Activated T-cell treated with anti-CD3 and anti-CD28 coated beads, Interleukin-2, amount 50 U/mL, for 72 hours (primary cell): ENCODE data around the gene CSNK2A2. TPM values are rescaled to one million over a fixed set of nuclear protein-coding genes. Genes with fewer than 3 reads are reported as not detected.

ENCODE experiments used
- ATAC-seq, 2 donors: fragments of 150-1000 bp; cut with Tn5 transposase; replicated peaks in 1 of 2; 2 replicates each; pipeline ENCODE4 v1.10.0; 2021; ENCODE audit warnings: moderate library complexity in 2 of 2, mild to moderate bottlenecking in 1 of 2
- DNase-seq, 2 donors: peaks; one replicate each; pipeline ENCODE4 v3.0.0; 2021 to 2022; ENCODE audit warnings: mixed read lengths in 1 of 2
- H3K27ac Mint-ChIP-seq: one replicate; pipeline ENCODE4 v1.8.0; 2022; ENCODE audit warnings: mild to moderate bottlenecking, moderate library complexity, mixed read lengths
- H3K27me3 Mint-ChIP-seq: one replicate; pipeline ENCODE4 v1.8.0; 2022; ENCODE audit warnings: low read depth, mixed read lengths
- H3K36me3 Mint-ChIP-seq, 2 donors: one replicate each; pipeline ENCODE4 v1.8.0; 2022; ENCODE audit warnings: mixed read lengths in 2 of 2, mild to moderate bottlenecking in 1 of 2; ENCODE audit not compliant: insufficient read depth in 2 of 2
- H3K4me1 Mint-ChIP-seq: one replicate; pipeline ENCODE4 v1.8.0; 2022; ENCODE audit warnings: low read depth, mixed read lengths
- H3K4me3 Mint-ChIP-seq, 2 donors: one replicate each; pipeline ENCODE4 v1.8.0; 2022; ENCODE audit warnings: mild to moderate bottlenecking in 2 of 2, mixed read lengths in 2 of 2, moderate library complexity in 2 of 2
- H3K9me3 Mint-ChIP-seq, 2 donors: one replicate each; pipeline ENCODE4 v1.8.0; 2022; ENCODE audit warnings: mixed read lengths in 2 of 2
- total RNA-seq, 2 donors: library from RNA; stranded (reverse); gene quantifications; one replicate each; pipeline ENCODE4 v1.2.3, GENCODE V29; 2022

CSNK2A2 gene
- total RNA-seq, 2 donors from 2014 or later: 121 to 133 TPM

DNA sequence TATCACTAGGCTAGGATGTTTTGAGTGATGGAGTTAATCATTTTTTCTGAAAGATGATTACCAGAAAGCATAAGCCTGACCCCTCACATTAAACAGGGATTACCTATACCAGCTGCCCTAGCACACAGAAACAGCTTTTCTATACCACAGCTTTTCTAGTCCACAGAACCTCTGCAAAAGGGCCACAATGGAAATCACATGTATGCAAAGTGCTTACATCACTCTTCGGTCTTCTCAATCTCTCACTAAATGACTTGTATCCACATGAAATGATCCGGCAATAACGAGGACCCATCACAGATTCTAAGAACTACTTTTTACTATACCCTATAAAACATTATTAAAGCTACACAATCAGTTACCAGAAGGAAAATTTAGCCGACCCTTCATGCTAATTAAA is 2.6 kb downstream of the CSNK2A2 start:
- H3K27ac Mint-ChIP-seq: peak overlapping the region; percentile 49
- peaks cover 16% of the 10 kb centered on the region for H3K27me3 Mint-ChIP-seq
- DNase-seq (no peak), ATAC-seq (no peak)
- H3K4me1 Mint-ChIP-seq: peaks cover 51% of the 10 kb centered on the region
- H3K36me3 Mint-ChIP-seq: peaks cover 7 to 33% of the 10 kb centered on the region in 2 donors
- no peaks in the 10 kb centered on the region for H3K9me3 Mint-ChIP-seq
- peak overlapping the region in 1 of 2 donors; percentile 5 for H3K4me3 Mint-ChIP-seq

DNA sequence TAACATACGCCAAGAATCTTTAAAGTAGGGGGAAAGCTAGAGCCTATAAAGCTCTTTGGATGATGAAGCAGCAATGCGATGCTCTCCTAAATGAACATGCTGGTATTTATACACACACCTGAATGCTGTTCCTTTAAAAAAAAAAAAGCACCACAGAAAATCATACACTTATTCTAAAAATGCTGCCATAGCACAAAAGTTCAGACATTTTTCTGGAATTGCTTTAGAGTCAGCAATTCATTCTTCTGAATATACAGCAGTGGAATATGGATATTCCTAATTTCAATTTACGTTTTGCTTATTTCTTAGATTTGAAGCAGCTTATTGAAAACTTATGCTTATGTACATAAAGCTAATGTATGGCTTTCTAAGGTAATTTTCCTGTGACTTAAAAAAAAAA is 3.1 kb downstream of the CSNK2A2 start:
- H3K4me1 Mint-ChIP-seq: peaks cover 56% of the 10 kb centered on the region
- H3K36me3 Mint-ChIP-seq: peaks cover 7 to 35% of the 10 kb centered on the region in 2 donors

DNA sequence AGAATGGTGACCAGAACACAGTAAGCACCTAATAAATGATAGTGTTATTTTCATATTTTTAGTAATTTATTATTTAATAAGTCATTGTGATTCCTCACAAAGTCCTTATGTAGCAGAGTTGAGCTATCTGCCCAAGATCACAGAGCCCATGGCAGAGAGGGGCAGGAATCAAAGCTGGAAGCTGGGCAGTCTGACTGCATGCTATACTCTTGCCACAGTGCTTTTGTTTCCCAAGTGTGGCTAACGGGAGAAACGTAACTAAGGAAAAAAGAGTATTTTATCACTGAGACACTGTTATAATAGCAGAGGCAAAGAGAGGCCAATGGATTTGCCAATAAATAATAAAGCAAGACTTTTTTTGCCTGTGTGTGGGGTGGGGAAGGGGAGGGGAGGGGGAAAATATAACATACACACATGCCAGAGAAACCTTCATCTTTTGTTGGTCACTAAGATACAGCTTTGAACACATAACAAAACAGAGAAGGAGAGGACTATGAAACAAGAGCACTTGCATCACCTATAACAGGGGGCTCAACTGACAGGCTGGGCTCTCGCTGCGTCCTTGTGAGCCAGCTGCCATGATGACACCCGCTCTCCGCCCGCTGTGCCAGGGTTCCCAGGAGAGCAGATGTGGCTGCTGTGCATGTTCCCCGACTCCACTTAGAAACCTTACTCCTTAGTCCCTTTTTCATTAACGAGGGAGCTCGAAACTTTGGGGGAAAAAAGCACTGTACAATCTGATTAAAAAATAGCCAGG is 10.1 kb downstream of the CSNK2A2 start:
- H3K4me3 Mint-ChIP-seq: no peak overlapping the region
- no peak for DNase-seq
- H3K27me3 Mint-ChIP-seq: no peaks in the 10 kb centered on the region
- ATAC-seq: no peak
- peaks cover 10 to 40% of the 10 kb centered on the region in 2 donors for H3K36me3 Mint-ChIP-seq
- peaks cover 23% of the 10 kb centered on the region for H3K4me1 Mint-ChIP-seq
- H3K27ac Mint-ChIP-seq: no peak overlapping the region
- H3K9me3 Mint-ChIP-seq: no peaks in the 10 kb centered on the region

More for the DNA sequence above, 3.1 kb downstream of the CSNK2A2 start:
- Mint-ChIP-seq H3K27me3 (peaks cover 10% of the 10 kb centered on the region), H3K9me3 (no peaks in the 10 kb centered on the region), H3K27ac (peak overlapping the region; percentile 65), H3K4me3 (no peak overlapping the region)
- ATAC-seq (no peak), DNase-seq (no peak)

DNA sequence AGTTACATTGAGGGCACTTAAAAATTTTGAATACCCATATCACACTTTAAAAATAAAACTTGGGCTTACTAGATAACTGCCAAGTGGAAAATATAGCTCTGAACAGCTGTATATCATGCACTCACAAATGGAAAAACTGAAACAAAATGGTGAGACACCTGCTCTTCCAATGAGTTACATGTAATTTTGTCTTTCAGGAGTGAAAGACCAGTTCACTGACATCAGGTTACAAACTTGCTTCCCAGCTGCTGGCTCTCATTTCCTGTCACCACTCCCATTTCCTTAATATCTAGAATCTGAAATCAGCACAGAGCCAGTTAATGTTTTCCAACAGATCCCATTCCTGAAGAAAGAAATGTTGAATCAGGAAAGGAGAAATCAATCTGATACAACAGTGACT is 10.8 kb downstream of the CSNK2A2 start:
- H3K27ac Mint-ChIP-seq: peak overlapping the region; percentile 85
- no peaks in the 10 kb centered on the region for H3K27me3 Mint-ChIP-seq
- H3K9me3 Mint-ChIP-seq: no peaks in the 10 kb centered on the region
- H3K4me1 Mint-ChIP-seq: peaks cover 22% of the 10 kb centered on the region
- H3K36me3 Mint-ChIP-seq: peaks cover 13 to 38% of the 10 kb centered on the region in 2 donors
- ATAC-seq: no peak
- no peak for DNase-seq
- no peak overlapping the region for H3K4me3 Mint-ChIP-seq

DNA sequence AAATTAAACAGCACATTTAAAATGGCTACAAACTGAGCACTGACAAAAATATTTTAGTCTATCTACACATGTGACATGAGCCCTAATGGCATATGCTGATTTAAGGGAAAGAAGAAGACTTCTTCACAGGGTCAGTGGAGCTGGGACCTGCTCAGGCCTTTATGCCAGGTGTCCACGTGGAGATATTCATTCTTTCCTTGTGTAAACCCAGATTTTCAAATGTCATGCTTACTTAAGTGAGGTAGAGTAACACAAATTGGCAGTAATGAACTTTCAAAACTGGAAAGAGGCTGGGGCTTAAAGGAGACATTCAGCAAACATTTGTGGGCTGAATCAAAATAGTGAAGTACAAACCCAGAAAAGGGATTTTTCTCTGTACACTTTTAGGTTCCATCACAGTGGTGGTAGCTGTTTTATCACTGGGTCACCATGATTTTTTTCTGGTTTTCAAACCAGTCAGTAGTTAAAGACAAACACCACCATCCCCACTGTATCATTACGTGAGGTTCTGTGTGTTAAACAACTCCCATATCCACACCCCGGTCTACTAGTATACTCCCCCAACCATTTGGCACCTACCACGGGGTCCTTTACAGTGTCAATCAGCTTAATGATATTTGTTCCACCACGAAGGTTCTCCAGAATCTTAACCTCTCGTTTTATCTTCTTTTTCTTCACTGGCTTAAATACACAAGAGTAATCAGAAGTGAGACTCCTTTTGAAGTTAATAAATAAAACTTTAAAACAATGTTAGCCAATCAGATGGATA is 11.5 kb downstream of the CSNK2A2 start:
- ATAC-seq: no peak
- H3K36me3 Mint-ChIP-seq: peaks cover 13 to 40% of the 10 kb centered on the region in 2 donors

DNA sequence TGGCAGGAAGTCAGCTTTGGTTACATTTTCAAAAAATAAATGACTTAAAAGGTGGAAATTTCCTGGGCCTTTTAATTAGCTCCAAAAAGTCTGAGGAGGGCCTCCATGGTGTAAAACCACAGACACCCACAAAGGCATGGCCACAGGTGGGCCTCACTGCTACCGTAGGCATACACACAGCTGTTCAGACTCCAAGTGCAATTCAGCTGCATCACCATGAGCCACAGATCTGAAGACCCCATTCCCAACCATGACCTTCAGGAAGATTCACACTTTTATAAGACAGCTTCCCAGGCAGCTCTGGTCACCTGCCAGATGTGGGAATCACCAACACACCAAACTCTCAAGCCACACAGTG is 20.6 kb downstream of the CSNK2A2 start:
- H3K36me3 Mint-ChIP-seq: peaks cover 14 to 47% of the 10 kb centered on the region in 2 donors
- H3K4me3 Mint-ChIP-seq: peak overlapping the region; percentile 42 to 43
- H3K27me3 Mint-ChIP-seq: no peaks in the 10 kb centered on the region
- DNase-seq: peak; percentile 15 to 16
- peak; percentile 67 to 77 for ATAC-seq
- H3K4me1 Mint-ChIP-seq: peaks cover 50% of the 10 kb centered on the region
- H3K27ac Mint-ChIP-seq: peak overlapping the region; percentile 91
- no peaks in the 10 kb centered on the region for H3K9me3 Mint-ChIP-seq

More for the DNA sequence above, 11.5 kb downstream of the CSNK2A2 start:
- no peak for DNase-seq
- Mint-ChIP-seq H3K4me1 (peaks cover 23% of the 10 kb centered on the region), H3K9me3 (no peaks in the 10 kb centered on the region), H3K27me3 (no peaks in the 10 kb centered on the region), H3K27ac (peak overlapping the region; percentile 85), H3K4me3 (no peak overlapping the region)

DNA sequence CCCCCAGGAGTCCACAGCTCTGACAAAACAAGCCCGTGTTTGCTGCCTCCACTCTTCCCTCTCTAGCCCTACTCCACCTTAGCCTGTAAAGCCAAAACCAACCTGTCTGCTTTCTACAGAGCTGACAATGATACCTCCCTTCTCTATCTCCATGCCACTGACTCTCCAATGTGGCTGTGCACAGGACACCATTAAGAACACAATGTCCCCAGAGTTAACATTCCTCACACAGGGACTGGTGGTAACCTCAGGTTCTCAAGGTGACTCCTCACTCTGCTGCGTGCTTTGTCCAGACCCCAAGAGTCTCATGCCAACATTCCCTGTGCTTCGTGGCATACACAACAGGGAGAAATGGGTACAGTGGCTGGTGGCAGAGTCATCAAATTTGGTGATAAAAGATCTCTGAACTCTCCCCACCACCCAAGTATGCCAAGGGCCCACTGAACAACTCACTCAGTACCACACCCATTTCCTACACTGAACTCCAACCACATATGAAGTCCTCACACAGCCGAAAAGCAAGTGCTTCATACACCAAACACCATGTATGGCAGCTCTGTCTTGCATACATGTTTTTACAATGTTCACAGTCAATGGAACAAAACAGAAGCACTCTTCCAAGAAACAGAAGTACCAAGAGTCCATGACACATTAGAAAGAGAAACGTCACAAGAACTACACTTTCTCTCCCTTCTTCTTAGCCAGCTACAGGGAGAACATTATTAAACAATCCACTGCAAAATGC is 21.1 kb downstream of the CSNK2A2 start:
- Mint-ChIP-seq H3K9me3 (no peaks in the 10 kb centered on the region), H3K4me1 (peaks cover 47% of the 10 kb centered on the region), H3K27me3 (no peaks in the 10 kb centered on the region), H3K36me3 (peaks cover 14 to 45% of the 10 kb centered on the region in 2 donors), H3K4me3 (peak overlapping the region; percentile 42 to 43), H3K27ac (peak overlapping the region; percentile 91)
- ATAC-seq: peak; percentile 87
- DNase-seq: no peak

DNA sequence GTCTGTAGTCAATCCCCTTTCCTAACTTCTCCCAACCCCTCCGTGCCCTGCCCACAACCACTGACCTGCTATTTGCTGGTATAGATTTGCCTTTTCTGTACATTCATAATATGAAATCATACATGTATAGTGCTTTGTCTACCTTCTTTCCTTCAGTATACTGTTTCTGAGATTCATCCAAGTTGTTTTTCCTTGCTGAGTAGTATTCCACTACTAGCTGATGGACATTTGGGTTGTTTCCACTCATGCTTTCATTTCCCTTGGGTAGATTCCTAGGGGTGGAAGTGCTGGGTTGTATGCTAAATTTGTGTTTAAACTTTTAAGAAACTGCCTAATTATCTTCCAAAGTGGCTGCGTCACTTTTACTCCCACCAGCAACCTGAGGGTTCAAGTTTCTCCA is 27.7 kb downstream of the CSNK2A2 start:
- DNase-seq: no peak
- Mint-ChIP-seq H3K4me1 (peaks cover 7% of the 10 kb centered on the region), H3K9me3 (no peaks in the 10 kb centered on the region), H3K27me3 (no peaks in the 10 kb centered on the region), H3K4me3 (no peak overlapping the region), H3K27ac (no peak overlapping the region), H3K36me3 (peaks cover 5 to 14% of the 10 kb centered on the region in 2 donors)
- no peak for ATAC-seq

DNA sequence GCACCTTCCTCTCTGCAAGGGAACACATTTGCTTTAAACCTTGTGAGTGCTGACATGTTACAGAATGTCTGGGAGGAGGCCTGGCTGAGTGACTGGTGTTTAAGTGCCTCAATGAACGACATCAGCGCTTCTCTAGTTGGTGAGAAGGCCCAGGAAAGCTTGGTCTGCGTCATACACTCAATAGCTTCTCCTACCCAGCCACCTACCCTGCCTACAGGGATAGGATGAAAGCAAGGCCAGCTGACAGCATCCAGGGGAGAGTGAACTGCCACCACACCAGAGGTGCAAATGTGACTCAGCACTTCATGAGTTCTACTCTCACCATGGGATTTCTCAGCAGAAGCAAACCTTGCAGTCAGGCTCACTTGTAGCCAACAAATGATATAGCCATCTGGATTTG is 37.1 kb downstream of the CSNK2A2 start:
- Mint-ChIP-seq H3K4me1 (peaks cover 2% of the 10 kb centered on the region), H3K27ac (peak overlapping the region; percentile 0), H3K4me3 (no peak overlapping the region), H3K27me3 (no peaks in the 10 kb centered on the region), H3K9me3 (no peaks in the 10 kb centered on the region), H3K36me3 (peaks cover 3 to 12% of the 10 kb centered on the region in 2 donors)
- ATAC-seq: peak in 1 of 2 donors; percentile 73
- no peak for DNase-seq

DNA sequence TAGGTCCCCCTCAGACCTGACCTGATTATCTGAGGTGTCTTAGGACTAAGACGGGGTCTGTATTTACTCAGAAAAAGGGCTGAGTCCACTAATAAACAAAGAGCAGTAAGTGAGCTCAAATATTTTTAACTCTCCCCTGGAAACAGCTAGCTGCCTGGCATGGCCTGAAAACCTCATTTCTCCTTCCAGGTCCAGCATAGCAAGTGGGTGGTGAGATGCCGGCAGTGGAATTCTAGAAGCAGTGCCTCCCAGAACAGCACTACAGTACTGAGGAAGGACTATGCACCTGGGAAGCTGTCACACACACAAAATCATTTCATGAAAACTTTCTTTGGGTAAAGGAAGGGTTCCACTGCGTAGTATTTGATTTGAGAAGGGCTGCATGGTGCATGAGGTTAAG is 39.2 kb downstream of the CSNK2A2 start:
- DNase-seq (no peak), ATAC-seq (no peak)
- Mint-ChIP-seq H3K27me3 (no peaks in the 10 kb centered on the region), H3K27ac (no peak overlapping the region), H3K36me3 (peaks cover 3 to 9% of the 10 kb centered on the region in 2 donors), H3K4me3 (no peak overlapping the region), H3K4me1 (peaks cover 4% of the 10 kb centered on the region), H3K9me3 (no peaks in the 10 kb centered on the region)

DNA sequence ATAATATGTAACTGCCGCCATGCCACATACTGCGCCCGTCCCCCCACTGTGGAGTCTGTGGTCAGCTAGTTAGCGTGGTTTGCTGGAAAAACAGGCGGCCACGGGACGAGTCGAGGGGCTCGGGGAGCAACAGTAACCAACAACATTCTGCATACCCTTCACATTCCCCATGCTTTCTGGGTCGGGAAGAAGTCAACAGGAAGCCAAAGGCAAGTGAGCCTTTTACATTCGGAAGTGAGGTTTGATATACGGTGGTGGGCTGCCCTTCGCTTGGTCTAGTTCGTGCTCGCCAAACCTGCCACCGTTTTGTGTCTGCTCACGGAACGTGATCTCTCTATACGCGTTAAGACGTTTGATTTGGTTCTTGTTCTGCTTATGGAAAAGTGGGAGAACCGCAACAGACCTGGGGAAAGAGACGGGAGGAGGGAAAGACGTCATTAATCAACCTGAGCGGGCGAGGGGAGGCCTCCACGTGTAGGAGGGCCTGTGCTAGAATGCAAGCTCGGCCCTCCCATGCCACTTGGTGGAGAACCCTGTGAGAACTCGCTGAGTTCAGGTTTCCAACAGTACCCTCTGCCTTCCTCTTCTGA is 39.9 kb downstream of the CSNK2A2 start:
- H3K27me3 Mint-ChIP-seq: no peaks in the 10 kb centered on the region
- peaks cover 4% of the 10 kb centered on the region for H3K4me1 Mint-ChIP-seq
- H3K36me3 Mint-ChIP-seq: peaks cover 3 to 4% of the 10 kb centered on the region in 2 donors
- ATAC-seq: no peak
- DNase-seq: no peak
- H3K27ac Mint-ChIP-seq: no peak overlapping the region
- no peak overlapping the region for H3K4me3 Mint-ChIP-seq
- H3K9me3 Mint-ChIP-seq: no peaks in the 10 kb centered on the region

DNA sequence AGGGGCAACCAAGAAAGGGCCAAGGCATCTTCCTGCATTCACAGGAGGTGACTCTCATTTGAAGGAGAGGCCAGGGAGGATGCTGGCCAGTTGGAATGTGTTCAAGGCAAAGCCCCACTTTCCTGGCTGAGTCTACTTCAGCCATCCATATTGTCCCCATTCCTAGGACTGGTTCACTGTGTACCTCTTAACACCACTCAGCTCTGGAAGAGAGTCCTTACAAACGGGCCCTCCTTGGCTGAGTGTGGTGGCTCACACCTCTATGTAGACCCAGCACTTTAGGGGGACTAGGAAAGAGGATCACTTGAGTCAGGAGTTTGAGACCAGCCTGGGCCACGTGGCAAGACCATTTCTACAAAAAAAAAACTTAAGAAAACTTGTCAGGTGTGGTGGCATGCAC is 40.7 kb downstream of the CSNK2A2 start:
- peaks cover 4% of the 10 kb centered on the region for H3K4me1 Mint-ChIP-seq
- no peaks in the 10 kb centered on the region for H3K27me3 Mint-ChIP-seq
- H3K36me3 Mint-ChIP-seq: no peaks in the 10 kb centered on the region
- H3K27ac Mint-ChIP-seq: no peak overlapping the region
- no peaks in the 10 kb centered on the region for H3K9me3 Mint-ChIP-seq
- no peak overlapping the region for H3K4me3 Mint-ChIP-seq
- no peak for ATAC-seq
- no peak for DNase-seq

DNA sequence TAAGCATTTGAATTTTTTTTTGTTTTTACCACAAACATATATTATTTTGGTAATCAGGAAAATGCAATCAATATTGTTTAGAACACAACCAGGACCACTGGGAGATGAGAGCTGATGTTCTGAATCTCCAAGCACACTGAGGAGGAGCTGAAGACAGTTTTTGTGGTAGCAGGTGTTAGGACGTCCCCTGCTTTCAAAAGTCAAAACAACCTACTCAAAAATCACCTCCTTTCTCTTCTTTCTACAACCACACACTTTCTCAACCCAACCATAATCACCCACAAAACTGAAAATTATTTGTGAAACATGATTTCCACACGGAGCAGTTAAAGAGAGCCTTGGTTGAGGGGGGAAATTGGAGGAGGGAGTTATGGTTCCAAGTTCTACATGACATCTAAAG is 42.1 kb downstream of the CSNK2A2 start:
- no peaks in the 10 kb centered on the region for H3K27me3 Mint-ChIP-seq
- no peaks in the 10 kb centered on the region for H3K9me3 Mint-ChIP-seq
- H3K4me1 Mint-ChIP-seq: peaks cover 4% of the 10 kb centered on the region
- no peak overlapping the region for H3K27ac Mint-ChIP-seq
- H3K36me3 Mint-ChIP-seq: no peaks in the 10 kb centered on the region
- DNase-seq (no peak), ATAC-seq (no peak)
- no peak overlapping the region for H3K4me3 Mint-ChIP-seq
